ENCODE measurements around the gene BMP2K. TPM values are rescaled to one million over a fixed set of nuclear protein-coding genes. Genes with fewer than 3 reads are reported as not detected.

Gene BMP2K
- polyA plus RNA-seq, 2 of the 4 experiments (the other 2 are of a cell fraction) = 9.9 to 19.7 TPM

- Histone ChIP-seq H3K27ac (no peak overlapping the region), H3K4me3 (no peak overlapping the region), H3K9me3 (no peaks in the 10 kb centered on the region), H3K4me2 (no peak overlapping the region), H3K4me1 (peaks cover 5% of the 10 kb centered on the region; the same call in 1 of the 3 replicates)
- TF ChIP-seq RCOR1 (IDR thresholded peaks at IDR 0.05; ENCODE audit: low read depth, low read length) (no peak), BCL3 (IDR thresholded peaks at IDR 0.05) (no peak), HOXA7 (CRISPR knock-in tag; IDR thresholded peaks at IDR 0.05) (no peak), HEYL (CRISPR knock-in tag; IDR thresholded peaks at IDR 0.05) (no peak), CEBPB (IDR thresholded peaks at IDR 0.05) (0 out of 4 replicates have a peak, but pooled peaks of 1 of the 2 experiments have one; percentile 14), KDM5A (IDR thresholded peaks at IDR 0.05) (no peak), CBX8 (IDR thresholded peaks at IDR 0.05) (no peak), POLR2A (IDR thresholded peaks at IDR 0.05; ENCODE audit: low read length) (no peak), MAZ (IDR thresholded peaks at IDR 0.05; ENCODE audit: borderline replicate concordance, low read depth, low read length) (no peak)
- DNase-seq (ENCODE audit: low read depth in 1 of 2, low spot score in 1 of 2) (no peak), ATAC-seq (no peak), FAIRE-seq (no peak)
- POLR2A ChIA-PET = interaction anchor here (0.6 to 0.9 kb wide), 2 partner anchors 69 to 198 kb away, joined by 3 read pairs; partner anchors contain the start of gene BMP2K
- CTCF ChIA-PET = no interaction called here
- WGBS (ENCODE audit: missing lambda C conversion rate) = 92% methylated on average over 2 of the region's 2 CpGs
Measured at GRCh38 chr4:78845472-78845871, 69.3 kb downstream of the BMP2K start.

- H3K9me3 ChIP-seq = no peaks in the 10 kb centered on the region
- no peak for DNase-seq (ENCODE audit: low read depth in 1 of 2, low spot score in 1 of 2)
- H3K27ac ChIP-seq = no peak overlapping the region
- TF ChIP-seq HEYL (CRISPR knock-in tag; IDR thresholded peaks at IDR 0.05) (no peak), FOSB (CRISPR knock-in tag; IDR thresholded peaks at IDR 0.05) (no peak), MAFK (IDR thresholded peaks at IDR 0.05; ENCODE audit: partially characterized antibody) (no peak), BHLHE40 (IDR thresholded peaks at IDR 0.05; ENCODE audit: low read depth, low read length) (no peak), TP53 (CRISPR knock-in tag; IDR thresholded peaks at IDR 0.05) (no peak), MAZ (IDR thresholded peaks at IDR 0.05; ENCODE audit: borderline replicate concordance, low read depth, low read length) (no peak), ZSCAN20 (CRISPR knock-in tag; IDR thresholded peaks at IDR 0.05) (no peak), ZNF302 (CRISPR knock-in tag; IDR thresholded peaks at IDR 0.05) (no peak), SREBF2 (IDR thresholded peaks at IDR 0.05) (no peak), POLR2AphosphoS2 (conservative IDR thresholded peaks at IDR 0.05; ENCODE audit: low read length) (no peak), BCL3 (IDR thresholded peaks at IDR 0.05) (no peak), RAD21 (conservative IDR thresholded peaks at IDR 0.05 in 1 of 2, IDR thresholded peaks at IDR 0.05 in 1 of 2) (no peak), RCOR1 (IDR thresholded peaks at IDR 0.05; ENCODE audit: low read depth, low read length) (no peak), PBX3 (IDR thresholded peaks at IDR 0.05) (no peak), EP300 (IDR thresholded peaks at IDR 0.05) (no peak), CEBPB (IDR thresholded peaks at IDR 0.05) (no peak; a peak in 1 of 4 replicates), FOXS1 (CRISPR knock-in tag; IDR thresholded peaks at IDR 0.05) (no peak), HDAC2 (IDR thresholded peaks at IDR 0.05) (no peak), NFE2L2 (conservative IDR thresholded peaks at IDR 0.05; ENCODE audit: low read length) (no peak), SMC3 (IDR thresholded peaks at IDR 0.05) (no peak)
- no peak overlapping the region for H3K4me3 ChIP-seq
- ChIA-PET CTCF (no interaction called here), POLR2A (interaction anchor here (0.6 to 0.9 kb wide), 2 partner anchors 70 to 198 kb away, joined by 3 read pairs; partner anchors contain the start of gene BMP2K)
- H3K4me2 ChIP-seq = peak overlapping the region; percentile 2; the same call in 1 of the 3 replicates
- FAIRE-seq = no peak
- peaks cover 5% of the 10 kb centered on the region; the same call in 1 of the 3 replicates for H3K4me1 ChIP-seq
- no peak for ATAC-seq
Measured at GRCh38 chr4:78846258-78846657, 70.1 kb downstream of the BMP2K start.

Measured in A549 (cell line).